Amygdala (tissue), 56 donors: ENCODE measurements around the gene GLYR1.

ENCODE experiments used
- DNase-seq, 56 donors: peaks; one replicate each; lab custom pipeline; 2025; lab: John Stamatoyannopoulos, UW

The GLYR1 gene

GRCh38 chr16:4882000-4882632 lies 35.0 kb upstream of the GLYR1 start:
- peak in 7 of 56 donors; percentile 3 to 34 (median 21) for DNase-seq

DNA sequence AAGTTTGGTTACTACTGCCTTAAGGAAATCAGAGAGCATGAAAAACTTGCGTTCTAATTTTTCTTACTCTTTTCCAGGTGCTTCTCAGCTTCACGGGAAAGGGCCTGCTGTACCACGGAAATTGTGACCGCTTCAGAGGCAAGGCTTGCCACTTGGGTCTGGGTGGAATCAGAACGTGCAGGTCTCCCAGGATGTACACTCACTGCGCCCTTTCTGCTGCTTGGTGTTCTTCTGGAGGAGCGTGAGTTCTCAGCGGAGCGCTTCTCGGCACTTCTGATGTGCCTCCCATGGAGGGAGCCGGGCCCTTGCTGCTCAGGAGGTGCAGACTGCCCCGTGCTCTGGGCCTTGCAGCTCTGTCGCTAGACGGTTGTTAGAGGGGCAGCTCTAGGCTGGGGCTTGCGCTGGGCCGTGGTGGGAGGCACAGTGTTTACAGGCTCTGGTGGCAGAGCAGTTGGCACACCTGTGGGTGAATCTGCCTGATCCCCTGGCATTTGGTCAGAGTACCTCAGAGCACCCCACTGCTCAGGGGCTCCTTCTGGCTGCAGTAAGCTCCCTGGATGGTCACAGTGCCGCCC lies 33.0 kb upstream of the GLYR1 start:
- no peak for DNase-seq

GRCh38 chr16:4879049-4879448 lies 32.0 kb upstream of the GLYR1 start:
- DNase-seq: no peak

DNA sequence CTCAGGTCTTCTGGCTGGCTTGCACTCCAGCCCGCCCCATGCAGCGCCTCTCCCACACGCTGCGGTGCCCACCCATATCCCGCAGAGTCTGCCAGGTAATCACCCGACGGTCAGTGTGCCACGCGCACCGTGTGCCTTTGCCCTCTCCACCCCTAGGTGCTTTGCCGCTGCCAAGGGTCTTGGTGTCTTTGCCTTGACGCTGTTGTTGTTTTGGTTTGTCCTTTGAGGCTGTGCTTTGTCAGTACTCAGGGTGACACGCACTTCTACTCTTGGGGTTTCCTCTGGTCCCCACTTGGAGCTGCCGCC lies 30.2 kb upstream of the GLYR1 start:
- DNase-seq: no peak

DNA sequence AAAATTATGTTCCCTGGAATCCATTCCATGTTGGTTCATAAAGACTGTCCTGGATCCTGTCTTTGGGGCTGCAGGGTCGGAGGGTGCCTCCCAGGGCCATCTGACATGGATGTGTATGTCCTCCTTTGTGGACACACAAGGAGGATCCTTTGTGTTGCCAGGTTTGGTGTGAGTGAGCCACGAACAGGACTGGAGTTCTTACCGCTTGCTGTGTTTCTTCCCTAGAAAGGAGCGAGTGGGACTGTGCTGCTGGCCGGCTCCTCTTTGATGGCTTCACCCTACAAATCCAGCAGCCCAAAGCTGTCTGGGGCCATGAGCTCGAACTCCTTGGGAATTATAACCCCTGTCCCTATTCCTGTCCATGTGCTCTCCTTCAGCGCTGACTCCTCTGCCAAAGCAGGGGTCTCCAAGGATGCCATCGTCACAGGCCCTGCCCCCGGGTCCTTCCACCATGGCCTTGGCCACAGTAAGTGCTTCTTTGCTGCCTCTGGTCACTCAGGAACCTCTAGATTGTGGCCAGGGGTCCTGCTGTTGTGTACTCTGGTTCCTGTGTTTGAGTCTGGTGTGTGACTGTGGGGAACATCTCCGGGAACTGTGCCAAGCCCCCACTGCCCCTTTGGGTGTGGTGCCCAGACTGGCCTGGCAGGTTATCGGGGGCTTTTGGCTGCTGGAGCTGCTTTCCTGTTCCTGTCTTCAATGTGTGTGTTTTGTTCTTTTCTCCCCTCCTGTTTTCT lies 29.7 kb upstream of the GLYR1 start:
- no peak for DNase-seq

GRCh38 chr16:4874666-4875065 lies 27.6 kb upstream of the GLYR1 start:
- DNase-seq: no peak

DNA sequence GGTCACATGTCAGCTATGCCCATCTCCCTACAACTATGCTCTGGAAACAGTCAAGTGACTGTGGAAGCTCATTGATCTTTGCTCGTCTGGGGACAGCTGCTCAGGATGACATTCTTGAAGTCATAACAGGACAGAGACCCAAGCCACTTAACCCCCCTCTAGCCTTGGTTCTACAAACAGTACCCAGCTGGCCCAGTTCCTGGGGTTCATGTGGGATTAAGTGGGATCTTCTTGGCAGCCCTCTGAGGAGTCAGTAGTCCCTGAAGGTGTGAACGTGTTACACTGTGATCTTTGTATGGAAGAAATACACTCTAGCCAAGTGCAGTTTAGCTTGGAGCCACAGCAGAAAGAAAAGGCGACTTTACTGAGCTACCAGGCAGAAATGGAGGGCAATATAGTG lies 26.0 kb upstream of the GLYR1 start:
- no peak for DNase-seq

DNA sequence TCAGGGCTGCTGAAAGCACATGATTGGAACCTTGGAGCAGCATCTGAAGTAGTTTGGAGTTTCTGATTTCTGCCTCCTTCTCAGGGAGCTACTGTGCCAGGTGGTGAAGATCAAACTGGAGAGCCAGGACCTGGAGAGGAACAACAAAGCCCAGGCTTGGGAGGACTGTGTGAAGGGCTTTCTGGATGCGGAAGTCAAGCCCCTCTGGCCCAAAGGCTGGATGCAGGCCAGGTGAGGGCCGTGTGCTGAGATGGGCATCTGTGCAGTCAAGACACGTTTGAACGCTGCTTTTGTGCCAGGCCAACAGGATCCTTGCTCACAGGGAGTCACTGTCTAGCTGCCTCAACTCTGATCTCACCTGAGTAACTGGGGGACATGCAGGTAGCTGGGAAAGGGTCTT lies 24.0 kb upstream of the GLYR1 start:
- DNase-seq: no peak

GRCh38 chr16:4870138-4870671 lies 23.1 kb upstream of the GLYR1 start:
- peak in 8 of 56 donors; percentile 7 to 63 (median 29) for DNase-seq

GRCh38 chr16:4869147-4869805 lies 22.2 kb upstream of the GLYR1 start:
- DNase-seq: peak in 1 of 56 donors; percentile 8

DNA sequence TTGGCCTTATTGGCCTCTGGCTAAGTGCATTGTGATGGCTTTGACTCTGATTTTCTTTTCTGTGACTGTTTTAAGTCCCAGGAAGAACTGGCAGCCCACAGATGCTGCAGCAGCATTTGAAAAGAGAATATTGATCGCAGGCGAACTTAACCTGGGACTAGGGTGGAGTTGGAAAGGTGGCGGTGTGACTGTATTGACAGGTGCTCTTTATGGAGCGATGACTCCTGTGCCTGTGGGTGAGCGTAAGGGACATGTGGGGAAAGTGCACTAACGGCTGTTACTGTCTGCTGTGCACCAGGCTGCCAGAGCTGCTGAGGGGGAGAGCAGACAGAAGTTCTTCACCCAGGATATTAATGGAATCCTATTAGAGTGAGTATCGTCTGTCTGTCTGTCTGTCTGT lies 21.4 kb upstream of the GLYR1 start:
- DNase-seq: no peak

DNA sequence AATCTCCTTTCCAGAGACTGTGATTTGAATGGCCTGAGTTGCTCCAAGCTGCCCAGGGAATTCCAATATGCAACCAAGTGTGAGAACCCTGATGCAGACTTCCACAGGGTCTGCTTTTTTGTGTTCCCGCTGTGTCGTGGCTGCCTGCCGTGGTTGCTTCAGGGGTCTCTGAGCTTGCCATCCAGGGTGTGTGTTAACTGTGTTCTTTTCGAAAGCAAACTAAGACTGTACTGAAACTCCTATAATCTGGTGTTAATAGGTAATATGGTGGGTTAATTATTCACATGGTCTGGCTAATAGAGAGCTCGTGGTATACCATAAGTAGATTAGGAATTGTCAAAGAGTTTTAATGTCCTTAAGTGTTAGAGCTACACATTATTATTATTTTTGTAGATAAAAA lies 20.9 kb upstream of the GLYR1 start:
- no peak for DNase-seq

- DNase-seq: no peak
Measured at GRCh38 chr16:4866586-4866985, 19.5 kb upstream of the GLYR1 start.

- no peak for DNase-seq
Measured at GRCh38 chr16:4865231-4865860, 18.3 kb upstream of the GLYR1 start.

- no peak for DNase-seq
Measured at GRCh38 chr16:4864728-4865127, 17.6 kb upstream of the GLYR1 start.

DNA sequence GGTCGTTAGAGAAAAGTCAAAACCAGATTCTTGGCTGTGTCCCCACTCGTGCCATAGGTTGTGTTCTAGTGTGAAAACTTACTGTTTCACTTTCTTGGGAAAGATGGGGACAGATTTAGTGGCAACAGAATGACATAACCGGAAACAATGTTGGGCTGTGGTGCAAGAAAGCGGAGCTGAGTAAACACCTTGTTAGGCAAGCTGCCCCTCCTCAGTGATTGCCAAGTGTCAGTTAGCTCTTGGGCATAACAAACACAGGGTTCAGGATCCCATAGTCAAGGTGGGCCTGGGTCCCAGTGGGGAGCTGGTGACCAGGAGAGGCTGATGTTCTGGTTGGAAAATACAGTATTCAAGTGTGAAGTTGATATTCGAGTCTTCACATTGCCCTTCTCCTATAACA lies 15.6 kb upstream of the GLYR1 start:
- no peak for DNase-seq

DNA sequence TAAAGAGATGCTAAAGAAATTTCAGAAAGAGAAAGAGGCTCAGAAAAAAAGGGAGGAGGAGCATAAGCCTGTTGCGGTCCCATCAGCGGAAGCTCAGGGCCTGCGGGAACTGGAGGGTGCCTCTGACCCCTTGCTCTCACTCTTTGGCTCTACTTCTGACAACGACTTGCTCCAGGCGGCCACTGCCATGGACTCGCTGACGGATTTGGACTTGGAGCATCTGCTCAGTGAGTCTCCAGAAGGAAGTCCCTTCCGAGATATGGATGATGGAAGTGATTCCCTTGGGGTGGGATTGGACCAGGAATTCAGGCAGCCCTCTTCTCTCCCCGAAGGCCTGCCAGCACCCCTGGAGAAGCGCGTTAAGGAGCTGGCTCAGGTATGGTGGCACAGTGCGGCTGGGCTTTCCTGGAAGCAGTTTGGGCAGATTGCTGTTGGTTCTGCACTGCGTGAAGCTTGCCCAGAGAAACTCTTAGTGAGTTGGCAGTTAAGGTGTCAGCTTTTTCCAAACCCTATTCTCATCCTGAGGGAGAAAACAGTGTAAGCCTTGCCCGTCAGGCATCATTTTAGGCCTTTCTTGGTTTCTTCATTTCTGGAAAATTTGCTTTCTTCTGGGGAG lies 13.7 kb upstream of the GLYR1 start:
- no peak for DNase-seq

DNA sequence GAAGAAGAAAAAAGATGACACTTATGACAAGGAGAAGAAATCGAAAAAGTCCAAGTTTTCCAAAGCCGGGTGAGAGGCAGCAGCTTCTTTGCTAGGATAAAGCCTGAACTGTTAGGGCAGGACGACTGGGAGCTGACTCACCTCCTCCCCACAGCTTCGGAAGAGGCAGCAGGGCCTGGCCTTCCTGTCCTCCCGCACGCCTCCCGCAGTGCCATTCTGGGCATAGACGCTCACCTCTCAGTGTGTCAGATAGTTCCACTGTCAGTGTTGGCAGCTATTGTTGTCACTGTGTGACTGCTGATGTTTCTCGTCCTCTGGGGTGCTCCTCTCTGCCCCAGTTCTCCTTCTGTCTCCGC lies 12.8 kb upstream of the GLYR1 start:
- DNase-seq: no peak

DNA sequence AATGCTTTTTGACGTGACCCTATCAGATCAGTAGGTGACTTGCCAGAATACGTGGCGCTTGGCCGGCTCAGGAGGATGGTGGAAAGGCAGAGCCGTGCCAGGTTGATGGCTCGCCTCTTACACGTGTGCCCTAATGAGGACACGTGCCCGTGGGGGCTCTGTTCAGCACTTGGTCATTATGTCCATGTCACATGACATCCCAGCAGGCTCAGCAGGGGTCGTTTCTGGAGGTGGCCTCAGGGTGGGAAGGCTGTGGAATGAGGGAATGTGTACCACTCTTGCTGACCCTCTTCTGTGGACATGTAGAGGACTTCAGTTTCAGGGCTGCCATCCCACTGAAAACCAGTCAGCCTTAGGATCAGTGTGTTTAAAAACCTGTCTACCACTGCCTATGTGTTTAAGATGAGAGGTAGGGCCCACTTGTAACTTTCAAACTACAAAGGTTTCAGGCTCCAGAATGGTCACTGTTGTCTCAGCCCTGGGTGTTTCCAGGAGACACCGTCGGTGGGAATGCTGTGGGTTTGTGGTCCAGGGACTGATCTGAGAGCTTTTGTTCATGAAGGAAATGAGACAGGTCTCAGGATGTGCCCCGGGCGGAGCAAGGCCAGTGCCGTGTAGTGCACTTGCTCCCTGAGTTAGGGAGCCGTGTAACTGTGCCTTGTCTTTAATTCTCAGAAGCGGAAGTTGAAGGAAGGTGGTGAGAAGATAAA lies 12.3 kb upstream of the GLYR1 start:
- no peak for DNase-seq

GRCh38 chr16:4855804-4856203 lies 8.7 kb upstream of the GLYR1 start:
- DNase-seq: no peak
